OCI-LY3 (cell line): ENCODE results near the gene PCSK2.

Source experiments
- H2AFZ ChIP-seq: fragments of 200-600, 300-600 bp; shearing (Covaris generic); 2 replicates; pipeline ENCODE4 v1.6.0; 2014; ENCODE audit warnings: antibody characterized with exemption, low read depth, low read length
- H3K27ac ChIP-seq: fragments of 200-600, 300-600 bp; sonication (generic); 2 replicates; pipeline ENCODE4 v1.5.1; 2014; ENCODE audit warnings: mild to moderate bottlenecking, low read length, moderate library complexity, mixed read lengths
- H3K27me3 ChIP-seq: fragments of 200-600, 300-600 bp; sonication (generic); 2 replicates; pipeline ENCODE4 v1.6.1; 2014; ENCODE audit warnings: low read depth, low read length, mixed read lengths
- H3K36me3 ChIP-seq: fragments of 200-600, 300-600 bp; sonication (generic); replicated peaks from 2 replicates; pipeline ENCODE3; 2014; ENCODE audit warnings: low read depth, low read length, mixed read lengths
- H3K4me1 ChIP-seq: fragments of 300-600, 200-600 bp; sonication (generic); 2 replicates; pipeline ENCODE4 v1.6.1; 2014; ENCODE audit warnings: low read length, mixed read lengths
- H3K4me2 ChIP-seq: fragments of 200-600, 300-600 bp; sonication (generic); 2 replicates; pipeline ENCODE4 v1.6.1; 2014; ENCODE audit warnings: low read length, mixed read lengths
- H3K4me3 ChIP-seq: fragments of 300-600, 200-600 bp; sonication (generic); 2 replicates; pipeline ENCODE4 v1.5.1; 2014; ENCODE audit warnings: antibody characterized with exemption, mild to moderate bottlenecking, low read length, moderate library complexity
- H3K79me2 ChIP-seq: fragments of 300-600, 200-600 bp; shearing (Covaris generic); 2 replicates; pipeline ENCODE4 v1.6.1; 2014; ENCODE audit warnings: mild to moderate bottlenecking, low read length, mixed read lengths
- H3K9ac ChIP-seq: fragments of 300-600, 200-600 bp; shearing (Covaris generic); 2 replicates; pipeline ENCODE4 v1.6.0; 2014; ENCODE audit warnings: mild to moderate bottlenecking, low read length, moderate library complexity
- H3K9me3 ChIP-seq: fragments of 200-600, 300-600 bp; shearing (Covaris generic); 2 replicates; pipeline ENCODE4 v1.6.1; 2014; ENCODE audit warnings: low read length, mixed read lengths; ENCODE audit not compliant: insufficient read depth
- H4K20me1 ChIP-seq: fragments of 200-600, 300-600 bp; sonication (generic); 2 replicates; pipeline ENCODE4 v1.6.1; 2016; ENCODE audit warnings: low read length, mixed read lengths; ENCODE audit not compliant: insufficient read depth
- EZH2phosphoT487 ChIP-seq: fragments of 200-600 bp; shearing (Covaris generic); IDR thresholded peaks from 2 replicates; pipeline ENCODE4 v1.6.1; 2018; ENCODE audit warnings: antibody characterized with exemption, mixed run types, low read depth
- TF ChIP-seq, protein P1 (sequence below): fragments of 200-600, 300-600 bp; sonication (generic); IDR thresholded peaks from 2 replicates; pipeline ENCODE4 v1.5.1; 2014; ENCODE audit warnings: antibody characterized with exemption, low read length, low read depth

Gene PCSK2

DNA sequence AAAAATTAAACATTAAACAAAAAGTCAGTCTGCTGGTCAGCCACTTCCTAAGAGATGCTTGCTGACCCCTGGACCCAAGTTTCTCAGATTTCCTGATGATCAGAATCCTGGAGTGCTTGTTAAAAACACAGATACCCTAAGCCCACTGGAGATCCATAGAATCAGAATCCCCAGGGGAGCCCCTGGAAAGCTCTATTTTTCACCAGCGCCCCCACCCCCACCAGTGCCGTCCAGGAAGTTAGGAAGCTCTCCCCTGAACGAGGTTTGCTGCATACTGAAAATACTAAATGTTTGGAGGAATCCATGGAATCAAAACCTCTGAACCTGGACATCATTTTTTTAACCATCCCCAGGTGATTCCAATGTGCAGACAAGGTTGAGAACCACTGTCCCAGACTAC, 235.1 kb downstream of the PCSK2 start:
- Histone ChIP-seq H4K20me1 (no peaks in the 10 kb centered on the region), H3K79me2 (no peaks in the 10 kb centered on the region), H3K9me3 (no peaks in the 10 kb centered on the region), H2AFZ (no peak overlapping the region), H3K27me3 (peaks cover 18% of the 10 kb centered on the region), H3K27ac (no peak overlapping the region), H3K4me3 (no peak overlapping the region), H3K4me1 (no peaks in the 10 kb centered on the region), H3K9ac (no peak overlapping the region), H3K36me3 (no peaks in the 10 kb centered on the region), H3K4me2 (no peak overlapping the region)
- no peak for TF ChIP-seq EZH2phosphoT487
- TF ChIP-seq, protein P1, sequence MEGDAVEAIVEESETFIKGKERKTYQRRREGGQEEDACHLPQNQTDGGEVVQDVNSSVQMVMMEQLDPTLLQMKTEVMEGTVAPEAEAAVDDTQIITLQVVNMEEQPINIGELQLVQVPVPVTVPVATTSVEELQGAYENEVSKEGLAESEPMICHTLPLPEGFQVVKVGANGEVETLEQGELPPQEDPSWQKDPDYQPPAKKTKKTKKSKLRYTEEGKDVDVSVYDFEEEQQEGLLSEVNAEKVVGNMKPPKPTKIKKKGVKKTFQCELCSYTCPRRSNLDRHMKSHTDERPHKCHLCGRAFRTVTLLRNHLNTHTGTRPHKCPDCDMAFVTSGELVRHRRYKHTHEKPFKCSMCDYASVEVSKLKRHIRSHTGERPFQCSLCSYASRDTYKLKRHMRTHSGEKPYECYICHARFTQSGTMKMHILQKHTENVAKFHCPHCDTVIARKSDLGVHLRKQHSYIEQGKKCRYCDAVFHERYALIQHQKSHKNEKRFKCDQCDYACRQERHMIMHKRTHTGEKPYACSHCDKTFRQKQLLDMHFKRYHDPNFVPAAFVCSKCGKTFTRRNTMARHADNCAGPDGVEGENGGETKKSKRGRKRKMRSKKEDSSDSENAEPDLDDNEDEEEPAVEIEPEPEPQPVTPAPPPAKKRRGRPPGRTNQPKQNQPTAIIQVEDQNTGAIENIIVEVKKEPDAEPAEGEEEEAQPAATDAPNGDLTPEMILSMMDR = no peak

DNA sequence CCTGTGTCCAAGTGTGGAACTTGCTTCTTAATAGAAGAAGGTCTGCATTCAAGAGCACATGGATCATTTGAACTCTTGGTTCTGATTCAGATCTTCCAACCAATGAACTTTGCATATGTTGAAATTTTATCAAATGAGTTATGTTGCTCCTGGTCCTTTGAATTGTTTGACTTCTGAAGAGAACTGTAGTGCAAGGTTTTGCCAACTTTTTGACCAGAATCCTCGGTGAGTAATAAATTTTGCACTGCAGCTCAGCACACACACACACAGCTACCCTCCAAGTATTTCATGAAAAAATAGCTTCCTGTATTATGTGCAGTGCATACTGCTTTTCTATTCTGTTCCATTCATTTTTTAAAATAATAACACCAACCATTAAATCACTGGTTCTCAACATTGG, 236.9 kb downstream of the PCSK2 start:
- Histone ChIP-seq H3K4me2 (no peak overlapping the region), H4K20me1 (no peaks in the 10 kb centered on the region), H2AFZ (no peak overlapping the region), H3K27me3 (0 out of 2 replicates have a peak, but pooled peaks cover 5% of the 10 kb centered on the region), H3K79me2 (no peaks in the 10 kb centered on the region), H3K27ac (no peak overlapping the region), H3K9me3 (no peaks in the 10 kb centered on the region), H3K4me1 (no peaks in the 10 kb centered on the region), H3K9ac (no peak overlapping the region), H3K4me3 (no peak overlapping the region), H3K36me3 (no peaks in the 10 kb centered on the region)
- TF ChIP-seq, protein P1 = no peak
- no peak for TF ChIP-seq EZH2phosphoT487

DNA sequence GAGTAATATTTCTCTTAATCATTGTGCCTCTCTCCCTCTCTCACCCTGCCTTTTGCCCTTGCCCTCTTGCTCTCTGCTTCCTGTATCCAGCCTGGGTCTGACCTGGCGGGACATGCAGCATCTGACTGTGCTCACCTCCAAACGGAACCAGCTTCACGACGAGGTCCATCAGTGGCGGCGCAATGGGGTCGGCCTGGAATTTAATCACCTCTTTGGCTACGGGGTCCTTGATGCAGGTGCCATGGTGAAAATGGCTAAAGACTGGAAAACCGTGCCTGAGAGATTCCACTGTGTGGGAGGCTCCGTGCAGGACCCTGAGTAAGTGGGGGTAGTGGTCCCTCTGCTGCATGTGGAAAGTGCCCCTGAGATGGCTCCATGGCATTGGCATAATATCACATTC, 238.4 kb downstream of the PCSK2 start:
- H3K4me1 ChIP-seq = no peaks in the 10 kb centered on the region
- H3K9ac ChIP-seq = no peak overlapping the region
- no peaks in the 10 kb centered on the region for H3K9me3 ChIP-seq
- H3K36me3 ChIP-seq = no peaks in the 10 kb centered on the region
- no peaks in the 10 kb centered on the region for H3K79me2 ChIP-seq
- H3K27ac ChIP-seq = no peak overlapping the region
- H4K20me1 ChIP-seq = no peaks in the 10 kb centered on the region
- no peak overlapping the region for H2AFZ ChIP-seq
- no peak overlapping the region for H3K4me2 ChIP-seq
- H3K27me3 ChIP-seq = 0 out of 2 replicates have a peak, but pooled peaks cover 4% of the 10 kb centered on the region
- no peak overlapping the region for H3K4me3 ChIP-seq
- TF ChIP-seq, protein P1 = no peak
- no peak for TF ChIP-seq EZH2phosphoT487

DNA sequence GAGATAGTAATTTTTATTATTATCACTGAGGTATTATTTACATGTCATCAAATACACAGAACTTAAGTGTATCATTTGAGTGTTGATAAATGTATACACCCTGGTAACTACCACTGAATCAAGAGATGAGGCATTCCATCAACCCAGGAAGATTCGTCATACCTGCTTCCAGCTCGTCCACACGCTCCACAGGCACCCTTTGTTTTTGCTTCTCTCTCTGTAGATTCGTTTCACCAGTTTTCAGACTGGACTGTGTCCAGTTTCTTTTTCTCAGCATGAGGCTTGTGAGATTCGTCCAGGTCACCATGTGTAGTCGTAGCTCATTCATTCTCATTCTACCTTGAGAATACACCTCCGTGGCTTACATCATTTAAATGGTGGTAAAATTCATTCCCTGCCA, 239.8 kb downstream of the PCSK2 start:
- TF ChIP-seq, protein P1 = no peak
- TF ChIP-seq EZH2phosphoT487 = no peak
- Histone ChIP-seq H3K79me2 (no peaks in the 10 kb centered on the region), H3K4me1 (no peaks in the 10 kb centered on the region), H3K27me3 (0 out of 2 replicates have a peak, but pooled peaks cover 4% of the 10 kb centered on the region), H4K20me1 (no peaks in the 10 kb centered on the region), H3K9me3 (no peaks in the 10 kb centered on the region), H3K36me3 (no peaks in the 10 kb centered on the region), H2AFZ (no peak overlapping the region), H3K27ac (no peak overlapping the region), H3K9ac (no peak overlapping the region), H3K4me2 (no peak overlapping the region), H3K4me3 (no peak overlapping the region)
